Stomach (tissue), 9 donors: Measurements from ENCODE around the gene SUMO3. TPM values are rescaled to one million over a fixed set of nuclear protein-coding genes. Genes with fewer than 3 reads are reported as not detected.

Source experiments
- DNase-seq, 2 donors: peaks; one replicate each; pipeline versions ENCODE4 v3.0.0 to v3.0.0-alpha.2; 2013 to 2019
- H3K27ac ChIP-seq, 5 donors: fragments of 200-600 bp in 4 of 5; sonication (generic) in 4 of 5; one replicate each; pipeline ENCODE4 v1.5.1; 2013 to 2019; ENCODE audit warnings: mild to moderate bottlenecking in 1 of 5, moderate library complexity in 1 of 5
- H3K27me3 ChIP-seq, 3 donors: fragments of 200-600 bp; sonication (generic); one replicate each; pipeline ENCODE4 v1.5.1; 2017 to 2019; ENCODE audit warnings: mixed run types in 1 of 3
- H3K36me3 ChIP-seq, 4 donors: fragments of 200-600 bp; sonication (generic); 1 replicate in 3 of 4; 2 replicates in 1 of 4; pipeline ENCODE4 v1.5.1; 2016 to 2019
- H3K4me1 ChIP-seq, 4 donors: fragments of 200-600 bp; sonication (generic); one replicate each; pipeline ENCODE4 v1.5.1; 2016 to 2019
- H3K4me3 ChIP-seq, 4 donors: fragments of 200-600 bp; sonication (generic) in 3 of 4; one replicate each; pipeline ENCODE4 v1.5.1; 2016 to 2019; ENCODE audit warnings: mild to moderate bottlenecking in 1 of 4
- H3K9me3 ChIP-seq, 4 donors: fragments of 200-600 bp; sonication (generic); one replicate each; pipeline ENCODE4 v1.5.1; 2016 to 2019
- CTCF ChIP-seq, 7 experiments: fragments of 450-650 bp in 4 of 7; fragments of 200-600 bp in 3 of 7; sonication (generic) in 3 of 7; IDR thresholded peaks; one replicate each; pipeline ENCODE4 v1.5.1; 2016 to 2019; ENCODE audit warnings: antibody characterized with exemption in 7 of 7, control low read depth in 2 of 7, mild to moderate bottlenecking in 1 of 7
- EP300 ChIP-seq: sonication (generic); formaldehyde crosslinking; IDR thresholded peaks from one replicate; pipeline ENCODE4 v1.6.1; 2017; ENCODE audit warnings: antibody characterized with exemption
- POLR2A ChIP-seq, 4 donors: fragments of 450-650 bp; IDR thresholded peaks; one replicate each; pipeline ENCODE4 v1.6.1; 2016; ENCODE audit warnings: antibody characterized with exemption in 4 of 4, control low read depth in 2 of 4, mild to moderate bottlenecking in 1 of 4, moderate library complexity in 1 of 4
- POLR2AphosphoS5 ChIP-seq, 3 donors: sonication (generic); formaldehyde crosslinking; IDR thresholded peaks; one replicate each; pipeline ENCODE4 v1.6.1; 2016; ENCODE audit warnings: antibody characterized with exemption in 3 of 3
- WGBS, 5 donors: extraction: QIAGEN DNeasy Blood & Tissue Kit in 3 of 5; methylation state at CpG; one replicate each; pipeline versions ENCODE4 v1.1.5 to v1.1.7; 2013 to 2018; 5-methylcytosine and 5-hydroxymethylcytosine counted together
- intact Hi-C: fragments of 100-400 bp; cut with DNase I; formaldehyde crosslinking; loops from one replicate; pipeline ENCODE4 v1.15.1; 2023; ENCODE audit warnings: low total_unique reads
- polyA plus RNA-seq, 3 donors: library from polyadenylated mRNA; stranded (reverse); fragments of 200-250 nt; gene quantifications; one replicate each; pipeline ENCODE4 v1.2.3, GENCODE V29; 2013
- total RNA-seq, 5 donors: library from RNA; depleted of rRNA; stranded (reverse); fragments of >200 nt; gene quantifications; one replicate each; pipeline versions ENCODE4 v1.1.0 to v1.2.3, GENCODE V29; 2014 to 2016
- donor health status: healthy with polysubstance abuse.
- donor health status: Bipolar disorder and iron deficiency.
- donor health status: healthy.

SUMO3 gene
- total and polyA plus RNA-seq, 8 donors, result 29.5 to 95.9 (median 55.8) TPM

DNA sequence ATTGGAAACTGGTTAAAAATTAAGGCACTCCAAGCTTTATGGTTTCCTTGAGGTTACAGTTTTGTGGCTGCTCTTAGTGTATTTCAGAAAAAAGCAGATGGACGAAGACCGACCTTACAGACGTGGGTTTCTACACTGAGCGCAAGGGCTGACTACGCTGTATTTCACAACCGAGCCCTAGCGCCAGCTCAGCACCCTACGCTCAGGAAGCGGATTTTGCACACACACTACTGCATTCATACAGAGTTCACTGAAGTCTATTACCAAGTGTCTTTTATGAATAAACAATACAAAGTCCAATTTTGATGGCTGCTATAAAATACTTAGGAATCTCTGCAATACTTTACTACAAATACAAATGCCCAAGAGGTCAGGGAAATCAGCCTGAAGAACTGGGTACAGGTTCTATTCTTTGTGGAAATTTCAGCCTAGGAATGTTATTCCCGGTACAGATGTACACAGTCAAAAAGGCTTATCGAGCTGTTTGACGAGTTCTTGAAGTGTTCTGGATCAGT, 31.8 kb upstream of the SUMO3 start:
- no peaks in the 10 kb centered on the region for H3K9me3 ChIP-seq

GRCh38 chr21:44848821-44849521, 31.1 kb upstream of the SUMO3 start:
- intact Hi-C loops, result no loop called here
- Histone ChIP-seq H3K9me3 (no peaks in the 10 kb centered on the region), H3K36me3 (peaks cover 31 to 64% (median 60%) of the 10 kb centered on the region in 4 donors), H3K4me1 (peaks cover 38 to 51% (median 43%) of the 10 kb centered on the region in 4 donors), H3K4me3 (no peak overlapping the region), H3K27me3 (peaks cover 0 to 9% (median 0%) of the 10 kb centered on the region in 3 donors), H3K27ac (no peak overlapping the region)
- TF ChIP-seq POLR2AphosphoS5 (IDR thresholded peaks at IDR 0.05) (no peak), CTCF (IDR thresholded peaks at IDR 0.05) (no peak), EP300 (no peak), POLR2A (IDR thresholded peaks at IDR 0.05) (no peak)
- 85 to 97% (median 96%) methylated on average over 29 to 36 of the region's 36 CpGs for WGBS, 5 donors
- no peak for DNase-seq

More for the DNA sequence above, 31.8 kb upstream of the SUMO3 start:
- TF ChIP-seq EP300 (no peak), POLR2AphosphoS5 (IDR thresholded peaks at IDR 0.05) (no peak), CTCF (IDR thresholded peaks at IDR 0.05) (no peak), POLR2A (IDR thresholded peaks at IDR 0.05) (no peak)
- peak in 1 of 2 donors; percentile 54 for DNase-seq
- Histone ChIP-seq H3K27me3 (peaks cover 0 to 9% (median 0%) of the 10 kb centered on the region in 3 donors), H3K4me1 (peaks cover 41 to 55% (median 48%) of the 10 kb centered on the region in 4 donors), H3K4me3 (no peak overlapping the region), H3K27ac (no peak overlapping the region), H3K36me3 (peaks cover 38 to 71% (median 67%) of the 10 kb centered on the region in 4 donors)
- WGBS, 5 donors, result 83 to 95% (median 91%) methylated on average over 12 of the region's 12 CpGs
- intact Hi-C loops, result no loop called here

GRCh38 chr21:44847261-44848056, 29.6 kb upstream of the SUMO3 start:
- H3K9me3 ChIP-seq, result no peaks in the 10 kb centered on the region
- 84 to 88% (median 85%) methylated on average over 24 of the region's 24 CpGs for WGBS, 5 donors
- peaks cover 27 to 49% (median 46%) of the 10 kb centered on the region in 4 donors for H3K36me3 ChIP-seq
- peak overlapping the region in 1 of 5 donors; percentile 59 for H3K27ac ChIP-seq
- no peak overlapping the region for H3K4me3 ChIP-seq
- intact Hi-C loops, result no loop called here
- no peak for DNase-seq
- H3K4me1 ChIP-seq, result peaks cover 24 to 37% (median 28%) of the 10 kb centered on the region in 4 donors
- H3K27me3 ChIP-seq, result peaks cover 0 to 16% (median 3%) of the 10 kb centered on the region in 3 donors
- TF ChIP-seq CTCF (IDR thresholded peaks at IDR 0.05), result no peak
- TF ChIP-seq POLR2A (IDR thresholded peaks at IDR 0.05), result no peak

- TF ChIP-seq EP300, result no peak
- TF ChIP-seq CTCF (IDR thresholded peaks at IDR 0.05), result no peak
- no peak for TF ChIP-seq POLR2AphosphoS5 (IDR thresholded peaks at IDR 0.05)
- no peak for TF ChIP-seq POLR2A (IDR thresholded peaks at IDR 0.05)
- 14 to 42% (median 38%) methylated on average over 15 to 27 of the region's 27 CpGs for WGBS, 5 donors
- peaks cover 19 to 29% (median 23%) of the 10 kb centered on the region in 4 donors for H3K4me1 ChIP-seq
- DNase-seq, result peak; percentile 60 to 78
- peaks cover 0 to 22% (median 3%) of the 10 kb centered on the region in 3 donors for H3K27me3 ChIP-seq
- peak overlapping the region in 3 of 5 donors; percentile 12 to 59 (median 24) for H3K27ac ChIP-seq
- intact Hi-C loops, result no loop called here
- H3K4me3 ChIP-seq, result peak overlapping the region in 1 of 4 donors; percentile 29
- H3K9me3 ChIP-seq, result no peaks in the 10 kb centered on the region
- H3K36me3 ChIP-seq, result peaks cover 27 to 41% (median 38%) of the 10 kb centered on the region in 4 donors
Measured at GRCh38 chr21:44846485-44847260, 28.8 kb upstream of the SUMO3 start.
